BLaER1 (cell line): ENCODE results near the gene PRKCH.

Experiments
- H3K27ac ChIP-seq: shearing (Covaris generic); formaldehyde crosslinking; 2 replicates; pipeline ENCODE4 v1.8.1; 2022
- H3K27me3 ChIP-seq: shearing (Covaris generic); formaldehyde crosslinking; 2 replicates; pipeline ENCODE4 v1.8.1; 2022
- H3K36me3 ChIP-seq: shearing (Covaris generic); formaldehyde crosslinking; 2 replicates; pipeline ENCODE4 v1.8.1; 2022
- H3K4me1 ChIP-seq: shearing (Covaris generic); formaldehyde crosslinking; 2 replicates; pipeline ENCODE4 v1.8.1; 2022
- H3K4me2 ChIP-seq: shearing (Covaris generic); formaldehyde crosslinking; 2 replicates; pipeline ENCODE4 v1.8.1; 2022
- H3K4me3 ChIP-seq: shearing (Covaris generic); formaldehyde crosslinking; 2 replicates; pipeline ENCODE4 v1.8.1; 2022
- H3K9ac ChIP-seq: shearing (Covaris generic); formaldehyde crosslinking; 2 replicates; pipeline ENCODE4 v1.8.1; 2022
- H3K9me3 ChIP-seq: shearing (Covaris generic); formaldehyde crosslinking; 2 replicates; pipeline ENCODE4 v1.8.1; 2022
- H4K20me1 ChIP-seq: shearing (Covaris generic); formaldehyde crosslinking; 2 replicates; pipeline ENCODE4 v1.8.1; 2022
- Cebpa-rat ChIP-seq: shearing (Covaris generic); IDR thresholded peaks from 2 replicates; pipeline ENCODE4 v1.8.1; 2022

PRKCH gene

DNA sequence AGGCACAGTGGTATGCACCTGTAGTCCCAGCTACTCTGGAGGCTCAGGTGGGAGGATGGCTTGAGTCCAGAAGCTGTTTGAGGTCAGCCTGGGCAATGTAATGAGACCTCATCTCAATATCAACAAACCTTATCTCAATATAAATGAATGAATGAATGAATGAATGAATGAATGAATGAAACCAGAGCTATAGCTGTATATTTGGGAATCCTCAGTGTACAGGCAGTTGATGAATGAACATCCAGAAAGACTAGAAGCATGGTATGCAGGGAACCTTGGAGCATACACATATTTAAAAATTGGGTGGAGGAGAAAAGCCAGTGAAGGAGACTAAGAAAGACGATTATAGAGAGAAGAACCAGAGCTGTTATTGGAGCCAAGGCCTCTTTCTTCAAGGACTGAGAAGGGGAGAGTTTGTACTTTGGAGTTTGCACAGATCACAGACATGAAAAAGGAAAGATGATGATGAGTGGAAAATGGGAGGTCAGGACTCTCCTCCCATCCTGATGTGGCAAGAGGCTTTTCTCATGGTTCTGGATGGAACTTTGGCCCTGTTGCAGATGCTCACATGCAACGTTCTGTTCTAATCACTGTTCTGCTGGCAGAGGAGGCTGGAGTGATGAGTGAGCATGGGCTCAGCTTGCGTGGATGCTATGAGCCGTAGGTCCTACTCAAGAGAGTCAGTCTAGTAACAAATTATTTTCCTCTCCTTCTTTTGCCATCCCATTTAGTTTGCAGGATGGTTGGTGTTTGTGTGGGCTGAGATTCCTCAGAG is 114.4 kb downstream of the PRKCH start:
- H3K4me1 ChIP-seq = peaks cover 29% of the 10 kb centered on the region
- H3K9me3 ChIP-seq = peaks cover 12% of the 10 kb centered on the region

GRCh38 chr14:61437381-61437780 is 116.0 kb downstream of the PRKCH start:
- 0 out of 2 replicates have a peak, but pooled peaks cover 5% of the 10 kb centered on the region for H3K36me3 ChIP-seq
- H3K4me2 ChIP-seq = no peak overlapping the region
- H3K27me3 ChIP-seq = no peaks in the 10 kb centered on the region
- no peak overlapping the region for H3K27ac ChIP-seq
- H3K9ac ChIP-seq = no peak overlapping the region
- peaks cover 3% of the 10 kb centered on the region; the same call in 1 of the 2 replicates for H3K9me3 ChIP-seq
- H3K4me1 ChIP-seq = peaks cover 29% of the 10 kb centered on the region
- H4K20me1 ChIP-seq = peaks cover 29% of the 10 kb centered on the region; the same call in 1 of the 2 replicates
- no peak overlapping the region for H3K4me3 ChIP-seq
- no peak for TF ChIP-seq Cebpa-rat

More for the DNA sequence above, 114.4 kb downstream of the PRKCH start:
- Histone ChIP-seq H3K36me3 (0 out of 2 replicates have a peak, but pooled peaks cover 11% of the 10 kb centered on the region), H3K4me2 (no peak overlapping the region), H4K20me1 (peaks cover 29% of the 10 kb centered on the region; the same call in 1 of the 2 replicates), H3K4me3 (no peak overlapping the region), H3K27me3 (no peaks in the 10 kb centered on the region), H3K9ac (no peak overlapping the region), H3K27ac (no peak overlapping the region)
- TF ChIP-seq Cebpa-rat = no peak

GRCh38 chr14:61438036-61438435 is 116.7 kb downstream of the PRKCH start:
- Histone ChIP-seq H3K4me1 (peaks cover 27% of the 10 kb centered on the region), H3K27me3 (no peaks in the 10 kb centered on the region), H3K27ac (no peak overlapping the region), H3K9me3 (no peaks in the 10 kb centered on the region), H3K36me3 (0 out of 2 replicates have a peak, but pooled peaks cover 5% of the 10 kb centered on the region), H3K4me2 (no peak overlapping the region), H3K9ac (no peak overlapping the region), H4K20me1 (peaks cover 30% of the 10 kb centered on the region; the same call in 1 of the 2 replicates), H3K4me3 (no peak overlapping the region)
- TF ChIP-seq Cebpa-rat = no peak

DNA sequence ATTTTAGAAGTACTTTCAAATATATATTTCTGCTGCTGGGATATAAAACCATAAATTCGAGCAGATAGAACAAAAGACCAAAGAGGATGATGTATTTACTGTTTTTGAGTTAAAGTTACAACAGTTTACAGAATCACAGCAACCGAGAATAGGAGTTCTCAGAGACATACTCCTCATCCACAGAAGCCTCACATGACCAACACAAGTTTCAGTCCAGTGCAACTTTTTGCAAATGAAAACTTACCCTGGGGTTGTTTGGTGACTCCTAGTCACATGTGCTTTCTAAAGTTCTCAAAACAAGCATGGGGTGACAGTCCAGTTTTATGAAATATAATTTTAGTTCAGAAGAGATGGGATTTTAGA is 117.1 kb downstream of the PRKCH start:
- H3K9me3 ChIP-seq = no peaks in the 10 kb centered on the region
- H3K4me1 ChIP-seq = peaks cover 24% of the 10 kb centered on the region
- H3K4me3 ChIP-seq = no peak overlapping the region
- H3K4me2 ChIP-seq = peak overlapping the region; percentile 29
- no peak overlapping the region for H3K9ac ChIP-seq
- no peaks in the 10 kb centered on the region for H3K27me3 ChIP-seq
- 0 out of 2 replicates have a peak, but pooled peaks cover 5% of the 10 kb centered on the region for H3K36me3 ChIP-seq
- no peak for TF ChIP-seq Cebpa-rat
- H4K20me1 ChIP-seq = peaks cover 35% of the 10 kb centered on the region; the same call in 1 of the 2 replicates
- no peak overlapping the region for H3K27ac ChIP-seq

GRCh38 chr14:61438860-61439765 is 117.7 kb downstream of the PRKCH start:
- no peak overlapping the region for H3K9ac ChIP-seq
- H3K36me3 ChIP-seq = 0 out of 2 replicates have a peak, but pooled peaks cover 5% of the 10 kb centered on the region
- TF ChIP-seq Cebpa-rat = no peak
- H3K27ac ChIP-seq = no peak overlapping the region
- no peaks in the 10 kb centered on the region for H3K9me3 ChIP-seq
- no peaks in the 10 kb centered on the region for H3K27me3 ChIP-seq
- peaks cover 31% of the 10 kb centered on the region for H3K4me1 ChIP-seq
- no peak overlapping the region for H3K4me3 ChIP-seq
- H3K4me2 ChIP-seq = peak overlapping the region; percentile 29
- H4K20me1 ChIP-seq = peaks cover 35% of the 10 kb centered on the region; the same call in 1 of the 2 replicates

DNA sequence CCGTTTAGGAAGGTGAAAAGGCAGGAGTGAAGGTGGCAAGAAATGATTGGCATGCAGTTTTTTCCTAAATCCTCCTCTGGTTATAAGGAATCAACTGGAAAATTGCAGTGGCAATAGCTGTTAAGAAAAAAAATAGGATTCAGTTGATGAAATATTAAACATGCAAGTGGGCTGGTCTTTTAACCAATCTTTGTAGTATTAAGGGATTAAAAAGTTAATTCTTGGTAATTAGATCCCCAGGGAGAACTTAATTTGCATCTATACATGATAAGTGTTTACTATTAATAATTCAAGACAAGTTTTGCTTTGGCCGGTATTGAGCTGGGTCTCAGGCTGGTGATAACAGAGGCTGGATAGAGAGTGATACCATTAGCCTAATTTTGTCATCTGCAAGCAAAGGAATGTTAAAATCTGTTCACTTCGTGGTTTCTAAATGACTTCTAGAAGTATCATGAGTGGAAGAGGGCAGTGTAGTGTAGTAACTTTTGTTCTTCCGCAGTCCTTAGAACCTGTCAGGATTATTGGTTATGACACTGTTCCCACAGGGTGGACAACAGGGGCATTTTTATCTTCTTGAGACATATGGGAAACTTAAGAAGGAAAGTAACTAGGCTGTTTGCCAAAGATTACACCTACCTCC is 118.5 kb downstream of the PRKCH start:
- Histone ChIP-seq H3K27me3 (no peaks in the 10 kb centered on the region), H3K9ac (no peak overlapping the region), H4K20me1 (peaks cover 32% of the 10 kb centered on the region; the same call in 1 of the 2 replicates), H3K4me2 (peak overlapping the region; percentile 29; the same call in 1 of the 2 replicates), H3K9me3 (no peaks in the 10 kb centered on the region), H3K4me1 (peaks cover 39% of the 10 kb centered on the region), H3K27ac (no peak overlapping the region), H3K36me3 (0 out of 2 replicates have a peak, but pooled peaks cover 5% of the 10 kb centered on the region), H3K4me3 (no peak overlapping the region)
- no peak for TF ChIP-seq Cebpa-rat

DNA sequence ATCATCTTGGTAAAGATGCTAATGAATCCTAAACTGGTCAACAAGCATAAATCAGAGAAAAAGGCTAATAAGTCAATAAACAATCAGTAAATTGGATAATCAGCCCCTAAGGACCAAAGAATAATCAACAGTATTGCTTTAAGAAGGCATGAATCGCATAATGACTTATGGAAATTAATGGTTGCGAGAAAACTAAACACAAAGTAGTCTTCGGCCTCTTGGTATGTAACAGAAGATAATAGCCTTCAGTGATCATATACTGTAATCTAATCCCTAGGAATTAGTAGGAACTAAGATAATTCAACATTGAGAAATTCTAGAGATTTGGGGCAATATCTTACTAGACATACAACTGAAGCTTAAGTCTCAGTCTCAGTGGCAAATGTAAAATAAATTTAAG is 122.1 kb downstream of the PRKCH start:
- Histone ChIP-seq H3K36me3 (peaks cover 9% of the 10 kb centered on the region), H3K4me1 (peaks cover 41% of the 10 kb centered on the region), H3K4me2 (peak overlapping the region; percentile 60; the same call in 1 of the 2 replicates), H3K9ac (no peak overlapping the region), H3K4me3 (no peak overlapping the region), H3K9me3 (no peaks in the 10 kb centered on the region), H4K20me1 (peaks cover 11% of the 10 kb centered on the region; the same call in 1 of the 2 replicates), H3K27me3 (no peaks in the 10 kb centered on the region), H3K27ac (no peak overlapping the region)
- no peak for TF ChIP-seq Cebpa-rat

DNA sequence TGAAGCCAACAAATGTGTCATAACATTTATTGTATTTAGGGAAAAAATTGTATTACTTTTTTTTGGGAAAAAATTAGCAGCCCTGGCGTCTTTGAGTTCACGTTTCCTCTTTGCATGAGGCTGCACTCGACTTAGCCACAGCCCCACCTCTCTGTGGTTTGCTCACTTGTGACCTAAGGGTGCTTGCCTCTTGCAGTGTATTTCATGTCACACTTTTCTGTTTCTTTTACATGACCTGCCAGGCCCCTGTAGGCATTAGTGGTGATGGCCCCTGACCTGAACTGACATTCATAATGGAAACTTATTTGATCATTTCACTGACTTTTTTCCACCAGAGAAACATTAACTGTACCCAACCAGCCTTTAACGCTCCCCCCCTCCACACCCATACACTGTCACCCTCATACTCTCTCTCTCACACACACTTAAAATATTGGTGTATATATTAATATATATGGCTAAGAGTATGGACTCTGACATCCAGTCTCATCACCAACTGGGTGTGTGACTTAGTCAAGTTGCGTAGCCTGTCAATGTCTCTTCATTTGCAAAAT is 122.9 kb downstream of the PRKCH start:
- Histone ChIP-seq H4K20me1 (peaks cover 11% of the 10 kb centered on the region; the same call in 1 of the 2 replicates), H3K4me1 (peaks cover 33% of the 10 kb centered on the region), H3K27me3 (no peaks in the 10 kb centered on the region), H3K36me3 (peaks cover 18% of the 10 kb centered on the region), H3K9me3 (no peaks in the 10 kb centered on the region), H3K9ac (no peak overlapping the region), H3K27ac (no peak overlapping the region), H3K4me3 (no peak overlapping the region), H3K4me2 (peak overlapping the region; percentile 60)
- no peak for TF ChIP-seq Cebpa-rat

DNA sequence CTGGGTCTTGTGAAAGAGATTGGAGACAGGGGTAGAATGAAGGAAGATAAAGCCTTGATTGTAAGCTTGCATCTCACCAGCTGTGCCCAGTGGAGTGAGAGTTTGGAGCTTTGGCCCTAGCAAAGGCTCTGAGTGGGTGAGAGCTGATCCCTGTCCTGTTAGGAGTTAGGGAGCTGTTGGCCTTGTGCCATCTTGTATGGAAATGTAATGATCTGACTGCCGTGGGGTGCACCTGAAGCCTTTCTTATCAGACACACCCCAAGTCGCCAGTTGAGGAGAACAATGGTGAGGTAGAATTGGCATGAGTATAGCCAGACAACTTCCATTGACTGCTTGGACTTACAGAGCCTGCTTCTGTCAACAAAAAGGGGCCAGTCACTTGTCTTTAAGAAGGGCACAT is 130.1 kb downstream of the PRKCH start:
- Histone ChIP-seq H3K27ac (no peak overlapping the region), H3K9me3 (no peaks in the 10 kb centered on the region), H4K20me1 (no peaks in the 10 kb centered on the region), H3K9ac (no peak overlapping the region), H3K36me3 (peaks cover 74% of the 10 kb centered on the region), H3K4me3 (no peak overlapping the region), H3K27me3 (no peaks in the 10 kb centered on the region), H3K4me2 (0 out of 2 replicates have a peak overlapping the region, but pooled peaks have one; percentile 43), H3K4me1 (peaks cover 17% of the 10 kb centered on the region)
- TF ChIP-seq Cebpa-rat = no peak
